ENCODE data around the gene SMARCAD1. TPM values are rescaled to one million over a fixed set of nuclear protein-coding genes. Genes with fewer than 3 reads are reported as not detected.
"Not testable (repeated sequence)": the region's sequence is repeated elsewhere in the genome, so short reads cannot be mapped to it uniquely, and the experiment has no call there.

SMARCAD1 gene
- total and polyA plus RNA-seq, 2 experiments from 2014 or later = 14.1 to 26.3 TPM

DNA sequence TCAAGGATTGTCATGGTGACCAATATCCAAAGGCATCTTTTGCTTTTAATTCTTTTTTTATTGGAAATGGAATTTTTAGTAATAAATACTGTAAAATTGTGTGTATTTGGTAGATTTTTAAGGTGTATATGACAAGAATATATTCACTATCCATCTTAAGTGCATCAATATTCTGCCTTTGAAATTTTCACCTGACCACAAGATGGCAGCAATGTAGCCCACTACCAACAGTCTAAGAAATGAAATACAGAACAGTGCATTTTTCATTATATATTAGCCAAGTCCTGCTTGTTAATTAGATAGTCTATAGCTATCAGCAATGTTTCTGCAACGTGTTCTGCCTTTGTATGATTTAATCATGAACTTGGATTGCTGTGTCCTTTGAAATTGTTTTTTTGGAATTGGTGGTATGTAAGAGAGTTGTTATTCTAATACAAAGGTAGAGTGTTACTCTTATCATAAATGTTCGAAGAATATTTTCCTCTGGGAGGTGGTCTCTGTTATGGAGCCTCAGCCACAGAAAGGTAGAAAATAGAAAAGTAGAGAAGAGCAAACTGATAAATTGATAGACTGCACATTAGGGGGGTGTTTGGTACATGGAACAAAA lies 96.8 kb downstream of the SMARCAD1 start:
- TF ChIP-seq EZH2 (IDR thresholded peaks at IDR 0.05; ENCODE audit: insufficient read depth, poor library complexity, severe bottlenecking) (no peak), EZH2phosphoT487 (IDR thresholded peaks at IDR 0.05; ENCODE audit: insufficient read depth, low read depth) (no peak)
- Histone ChIP-seq H3K4me3 (no peak overlapping the region), H3K4me2 (ENCODE audit: unreplicated experiment) (no peak overlapping the region), H3K27ac (no peak overlapping the region), H3K9ac (no peak overlapping the region), H3K4me1 (ENCODE audit: insufficient read depth) (peaks cover 5% of the 10 kb centered on the region; the same call in 1 of the 2 replicates), H3K9me2 (ENCODE audit: insufficient read depth) (no peaks in the 10 kb centered on the region), H3F3A (ENCODE audit: insufficient read depth) (no peaks in the 10 kb centered on the region), H3K79me2 (ENCODE audit: insufficient read depth) (no peaks in the 10 kb centered on the region), H4K20me1 (ENCODE audit: insufficient read depth) (no peaks in the 10 kb centered on the region), H3K27me3 (replicated peaks; ENCODE audit: insufficient read depth) (no peaks in the 10 kb centered on the region), H3K36me3 (ENCODE audit: low read depth) (no peaks in the 10 kb centered on the region), H2AFZ (no peak overlapping the region), H3K9me3 (ENCODE audit: low read depth) (no peaks in the 10 kb centered on the region)
- 50 to 52% methylated on average over 2 of the region's 2 CpGs for WGBS, 2 experiments (ENCODE audit: low coverage in 1 of 2, low lambda C conversion rate in 2 of 2, missing lambda C conversion rate in 2 of 2)
- DNase-seq = peak; percentile 45
- in situ Hi-C loops (cut with MboI) = no loop called here

DNA sequence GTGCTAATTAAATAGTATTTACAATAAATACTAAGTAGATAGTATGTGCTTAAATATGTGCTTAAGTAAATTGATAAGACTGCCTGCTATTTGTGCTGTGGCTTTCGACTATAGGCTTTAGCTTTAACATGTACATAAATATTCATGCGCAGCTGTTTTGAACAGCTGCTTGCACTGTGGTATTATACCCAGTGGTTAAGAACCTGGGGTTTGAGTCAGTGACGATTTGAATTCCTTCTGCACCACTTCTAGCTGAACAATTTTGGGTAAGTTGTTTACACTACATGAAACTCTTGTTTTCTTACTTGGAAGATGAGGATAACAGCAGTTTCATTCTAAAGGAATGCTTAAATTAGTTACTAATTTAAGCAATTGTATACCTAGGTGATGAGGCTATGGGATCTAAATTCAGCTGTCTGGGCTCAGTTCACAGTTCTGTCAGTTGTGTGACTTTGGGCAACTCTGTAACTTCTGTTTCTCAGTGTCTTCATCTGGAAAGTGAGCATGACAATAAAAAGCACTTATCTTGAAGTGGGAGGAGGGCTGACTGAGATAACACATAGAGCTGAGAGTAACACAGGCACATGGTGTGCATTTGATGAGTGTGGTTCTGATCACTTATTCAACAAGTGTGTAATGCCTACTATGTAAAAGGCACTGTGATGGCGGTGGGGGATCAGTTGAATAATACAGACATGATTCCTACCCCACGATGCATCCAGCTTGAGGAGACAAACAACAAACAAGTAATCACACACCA lies 98.0 kb downstream of the SMARCAD1 start:
- no peak for DNase-seq
- H3K4me2 ChIP-seq (ENCODE audit: unreplicated experiment) = no peak overlapping the region
- TF ChIP-seq EZH2 (IDR thresholded peaks at IDR 0.05; ENCODE audit: insufficient read depth, poor library complexity, severe bottlenecking) (no peak), EZH2phosphoT487 (IDR thresholded peaks at IDR 0.05; ENCODE audit: insufficient read depth, low read depth) (no peak)
- no peaks in the 10 kb centered on the region for H3K36me3 ChIP-seq (ENCODE audit: low read depth)
- no peaks in the 10 kb centered on the region for H3K9me2 ChIP-seq (ENCODE audit: insufficient read depth)
- 86 to 92% methylated on average over 5 of the region's 5 CpGs for WGBS, 2 experiments (ENCODE audit: low coverage in 1 of 2, low lambda C conversion rate in 2 of 2, missing lambda C conversion rate in 2 of 2)
- in situ Hi-C loops (cut with MboI) = no loop called here
- H3K4me3 ChIP-seq = no peak overlapping the region
- no peaks in the 10 kb centered on the region for H3K79me2 ChIP-seq (ENCODE audit: insufficient read depth)
- no peak overlapping the region for H3K9ac ChIP-seq
- no peaks in the 10 kb centered on the region for H3K27me3 ChIP-seq (replicated peaks; ENCODE audit: insufficient read depth)
- no peaks in the 10 kb centered on the region for H4K20me1 ChIP-seq (ENCODE audit: insufficient read depth)
- H3K9me3 ChIP-seq (ENCODE audit: low read depth) = no peaks in the 10 kb centered on the region
- H3K4me1 ChIP-seq (ENCODE audit: insufficient read depth) = peaks cover 5% of the 10 kb centered on the region; the same call in 1 of the 2 replicates
- no peaks in the 10 kb centered on the region for H3F3A ChIP-seq (ENCODE audit: insufficient read depth)
- no peak overlapping the region for H2AFZ ChIP-seq
- no peak overlapping the region for H3K27ac ChIP-seq

DNA sequence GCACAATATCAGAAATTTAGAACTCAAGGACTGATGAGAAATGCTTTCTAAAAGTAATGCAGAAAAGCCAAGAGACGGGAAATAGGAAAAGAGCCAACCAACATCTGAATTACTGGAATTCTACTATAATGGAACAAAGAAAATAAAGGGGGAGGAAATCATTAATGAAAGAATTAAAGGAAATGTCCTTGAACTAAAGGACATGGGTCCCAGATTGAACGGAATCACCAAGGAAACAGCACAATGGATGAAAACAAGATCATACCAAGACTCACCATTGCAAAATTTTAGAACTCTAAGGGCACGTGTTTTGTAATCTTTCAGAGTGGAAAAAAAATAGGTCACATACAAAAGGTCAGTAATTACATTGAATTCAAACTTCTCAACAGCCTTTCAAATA lies 99.0 kb downstream of the SMARCAD1 start:
- no peak overlapping the region for H3K27ac ChIP-seq
- no peaks in the 10 kb centered on the region for H3K27me3 ChIP-seq (replicated peaks; ENCODE audit: insufficient read depth)
- H3K4me1 ChIP-seq (ENCODE audit: insufficient read depth) = peaks cover 5% of the 10 kb centered on the region; the same call in 1 of the 2 replicates
- in situ Hi-C loops (cut with MboI) = no loop called here
- no peaks in the 10 kb centered on the region for H4K20me1 ChIP-seq (ENCODE audit: insufficient read depth)
- H3K9ac ChIP-seq = no peak overlapping the region
- no peak overlapping the region for H2AFZ ChIP-seq
- DNase-seq = peak; percentile 19
- no peaks in the 10 kb centered on the region for H3K79me2 ChIP-seq (ENCODE audit: insufficient read depth)
- no peaks in the 10 kb centered on the region for H3K9me2 ChIP-seq (ENCODE audit: insufficient read depth)
- no peaks in the 10 kb centered on the region for H3F3A ChIP-seq (ENCODE audit: insufficient read depth)
- no peaks in the 10 kb centered on the region for H3K9me3 ChIP-seq (ENCODE audit: low read depth)
- WGBS, 2 experiments (ENCODE audit: low coverage in 1 of 2, low lambda C conversion rate in 2 of 2, missing lambda C conversion rate in 2 of 2) = 39 to 41% methylated on average over 3 of the region's 3 CpGs
- no peak overlapping the region for H3K4me3 ChIP-seq
- TF ChIP-seq EZH2phosphoT487 (IDR thresholded peaks at IDR 0.05; ENCODE audit: insufficient read depth, low read depth) (no peak), EZH2 (IDR thresholded peaks at IDR 0.05; ENCODE audit: insufficient read depth, poor library complexity, severe bottlenecking) (no peak)
- no peaks in the 10 kb centered on the region for H3K36me3 ChIP-seq (ENCODE audit: low read depth)
- H3K4me2 ChIP-seq (ENCODE audit: unreplicated experiment) = no peak overlapping the region

DNA sequence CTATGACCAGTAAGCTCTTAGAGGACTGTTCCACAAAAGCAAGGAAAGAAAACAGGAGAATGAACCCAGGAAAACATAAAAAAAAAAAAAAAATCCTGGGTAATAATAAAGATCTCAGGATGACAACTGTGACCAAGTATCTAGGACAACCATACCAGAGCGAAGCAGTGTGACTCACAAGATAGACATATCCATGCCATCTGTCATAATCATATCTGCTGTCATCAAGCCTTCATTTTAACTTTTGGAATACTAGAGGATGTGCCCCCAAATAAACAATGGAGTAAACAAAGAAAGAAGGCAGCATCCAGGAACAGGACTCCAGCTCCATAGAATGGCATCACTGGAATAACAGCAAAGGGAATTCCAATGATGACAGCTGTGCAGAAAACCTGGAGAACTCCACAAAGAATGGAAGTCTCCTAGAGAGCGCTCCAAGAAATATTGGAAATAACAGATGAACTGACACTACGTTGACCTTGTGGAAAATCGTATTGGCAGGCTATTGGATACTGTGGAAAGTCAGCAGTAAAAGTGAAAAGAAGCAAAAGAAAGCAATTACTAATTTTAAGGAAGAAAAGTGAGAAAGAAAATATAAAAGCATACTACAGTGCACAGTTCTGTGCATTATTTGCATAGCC lies 99.7 kb downstream of the SMARCAD1 start:
- Histone ChIP-seq H3K36me3 (ENCODE audit: low read depth) (no peaks in the 10 kb centered on the region), H2AFZ (no peak overlapping the region), H3K4me3 (no peak overlapping the region), H3K79me2 (ENCODE audit: insufficient read depth) (no peaks in the 10 kb centered on the region), H3K27me3 (replicated peaks; ENCODE audit: insufficient read depth) (no peaks in the 10 kb centered on the region), H3K9ac (no peak overlapping the region), H3K27ac (no peak overlapping the region), H4K20me1 (ENCODE audit: insufficient read depth) (no peaks in the 10 kb centered on the region), H3K9me2 (ENCODE audit: insufficient read depth) (no peaks in the 10 kb centered on the region), H3K4me1 (ENCODE audit: insufficient read depth) (peaks cover 5% of the 10 kb centered on the region; the same call in 1 of the 2 replicates), H3K9me3 (ENCODE audit: low read depth) (no peaks in the 10 kb centered on the region), H3K4me2 (ENCODE audit: unreplicated experiment) (no peak overlapping the region), H3F3A (ENCODE audit: insufficient read depth) (no peaks in the 10 kb centered on the region)
- no peak for TF ChIP-seq EZH2 (IDR thresholded peaks at IDR 0.05; ENCODE audit: insufficient read depth, poor library complexity, severe bottlenecking)
- no peak for TF ChIP-seq EZH2phosphoT487 (IDR thresholded peaks at IDR 0.05; ENCODE audit: insufficient read depth, low read depth)
- WGBS, 2 experiments (ENCODE audit: low coverage in 1 of 2, low lambda C conversion rate in 2 of 2, missing lambda C conversion rate in 2 of 2) = 12 to 13% methylated on average over 4 of the region's 4 CpGs
- DNase-seq = peak; percentile 14
- in situ Hi-C loops (cut with MboI) = no loop called here

DNA sequence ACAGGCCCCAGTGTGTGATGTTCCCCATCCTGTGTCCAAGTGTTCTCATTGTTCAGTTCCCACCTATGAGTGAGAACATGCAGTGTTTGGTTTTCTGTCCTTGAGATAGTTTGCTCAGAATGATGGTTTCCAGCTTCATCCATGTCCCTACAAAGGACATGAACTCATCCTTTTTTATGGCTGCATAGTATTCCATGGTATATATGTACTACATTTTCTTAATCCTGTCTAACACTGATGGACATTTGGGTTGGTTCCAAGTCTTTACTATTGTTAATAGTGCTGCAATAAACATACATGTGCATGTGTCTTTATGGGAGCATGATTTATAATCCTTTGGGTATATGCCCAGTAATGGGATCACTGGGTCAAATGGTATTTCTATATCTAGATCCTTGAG lies 112.3 kb downstream of the SMARCAD1 start:
- H2AFZ ChIP-seq; H3K79me2 ChIP-seq (ENCODE audit: insufficient read depth); H3K9ac ChIP-seq; H3K9me3 ChIP-seq (ENCODE audit: low read depth); H3K36me3 ChIP-seq (ENCODE audit: low read depth); DNase-seq; H4K20me1 ChIP-seq (ENCODE audit: insufficient read depth); H3K4me1 ChIP-seq (ENCODE audit: insufficient read depth); H3K4me3 ChIP-seq; H3F3A ChIP-seq (ENCODE audit: insufficient read depth); H3K27ac ChIP-seq; H3K9me2 ChIP-seq (ENCODE audit: insufficient read depth); H3K4me2 ChIP-seq (ENCODE audit: unreplicated experiment); in situ Hi-C loops (cut with MboI); H3K27me3 ChIP-seq (replicated peaks; ENCODE audit: insufficient read depth): not testable (repeated sequence)
